Liver (tissue), 9 donors: ENCODE results near the gene C22orf42. TPM values are rescaled to one million over a fixed set of nuclear protein-coding genes. Genes with fewer than 3 reads are reported as not detected.

ENCODE experiments used
- DNase-seq: peaks from one replicate; pipeline ENCODE4 v3.0.0-alpha.2; 2017; ENCODE audit warnings: low spot score
- H3K27ac ChIP-seq, 2 donors: one replicate each; pipeline ENCODE4 v1.7.0; 2013; ENCODE audit warnings: inconsistent platforms in 2 of 2, low read length in 2 of 2, control low read depth in 1 of 2, low read depth in 1 of 2, mild to moderate bottlenecking in 1 of 2
- H3K27me3 ChIP-seq, 4 donors: one replicate each; pipeline versions ENCODE4 v1.6.1 to v1.7.0; 2013; ENCODE audit warnings: low read length in 3 of 4, inconsistent platforms in 1 of 4, mild to moderate bottlenecking in 1 of 4, moderate library complexity in 1 of 4; ENCODE audit not compliant: control insufficient read depth in 4 of 4, insufficient read depth in 4 of 4
- H3K36me3 ChIP-seq, 4 donors: one replicate each; pipeline versions ENCODE4 v1.6.1 to v1.7.0; 2013; ENCODE audit warnings: low read length in 3 of 4, mild to moderate bottlenecking in 3 of 4, low read depth in 1 of 4, moderate library complexity in 1 of 4; ENCODE audit not compliant: control insufficient read depth in 4 of 4, insufficient read depth in 3 of 4
- H3K4me1 ChIP-seq, 4 donors: one replicate each; pipeline versions ENCODE4 v1.6.1 to v1.7.0; 2013; ENCODE audit warnings: low read length in 3 of 4, mild to moderate bottlenecking in 3 of 4, moderate library complexity in 1 of 4; ENCODE audit not compliant: control insufficient read depth in 4 of 4, insufficient read depth in 4 of 4
- H3K4me3 ChIP-seq, 3 donors: one replicate each; pipeline versions ENCODE4 v1.6.1 to v1.7.0; 2013; ENCODE audit warnings: low read length in 3 of 3, control low read depth in 1 of 3, low read depth in 1 of 3, mild to moderate bottlenecking in 1 of 3
- H3K9ac ChIP-seq, 2 donors: one replicate each; pipeline ENCODE4 v1.7.0; 2013; ENCODE audit warnings: low read length in 2 of 2, mild to moderate bottlenecking in 2 of 2, moderate library complexity in 2 of 2, control low read depth in 1 of 2, low read depth in 1 of 2
- H3K9me3 ChIP-seq, 4 donors: one replicate each; pipeline versions ENCODE4 v1.6.1 to v1.7.0; 2013; ENCODE audit warnings: low read length in 3 of 4; ENCODE audit not compliant: control insufficient read depth in 4 of 4
- EGR1 ChIP-seq, 2 donors: IDR thresholded peaks; 2 replicates each; pipeline ENCODE4 v1.6.1; 2016 to 2018; ENCODE audit warnings: antibody characterized with exemption in 2 of 2, low read depth in 2 of 2
- FOXA1 ChIP-seq: IDR thresholded peaks from 2 replicates; pipeline ENCODE4 v1.6.1; 2016; ENCODE audit warnings: antibody characterized with exemption
- FOXA2 ChIP-seq: IDR thresholded peaks from 2 replicates; pipeline ENCODE4 v1.6.1; 2016; ENCODE audit warnings: antibody characterized with exemption
- GABPA ChIP-seq, 2 donors: IDR thresholded peaks in 1 of 2; conservative IDR thresholded peaks in 1 of 2; 2 replicates each; pipeline ENCODE4 v1.6.1; 2016; ENCODE audit warnings: antibody characterized with exemption in 2 of 2, mild to moderate bottlenecking in 1 of 2, moderate library complexity in 1 of 2
- HNF4A ChIP-seq, 2 donors: conservative IDR thresholded peaks; 2 replicates each; pipeline ENCODE4 v1.6.1; 2016; ENCODE audit warnings: antibody characterized with exemption in 2 of 2, mild to moderate bottlenecking in 2 of 2
- HNF4G ChIP-seq: IDR thresholded peaks from 2 replicates; pipeline ENCODE4 v1.6.1; 2016; ENCODE audit warnings: antibody characterized with exemption
- JUND ChIP-seq, 2 donors: IDR thresholded peaks; 2 replicates each; pipeline ENCODE4 v1.6.1; 2016; ENCODE audit warnings: antibody characterized with exemption in 2 of 2
- NR2F2 ChIP-seq: IDR thresholded peaks from 2 replicates; pipeline ENCODE4 v1.6.1; 2016; ENCODE audit warnings: antibody characterized with exemption
- RAD21 ChIP-seq, 2 donors: IDR thresholded peaks; 2 replicates each; pipeline ENCODE4 v1.6.1; 2016; ENCODE audit warnings: antibody characterized with exemption in 2 of 2, mild to moderate bottlenecking in 2 of 2
- RXRA ChIP-seq, 2 donors: IDR thresholded peaks; 2 replicates each; pipeline ENCODE4 v1.6.1; 2017 to 2018; ENCODE audit warnings: antibody characterized with exemption in 2 of 2, mild to moderate bottlenecking in 1 of 2
- SP1 ChIP-seq: IDR thresholded peaks from 2 replicates; pipeline ENCODE4 v1.6.1; 2018; ENCODE audit warnings: antibody characterized with exemption, mild to moderate bottlenecking
- TAF1 ChIP-seq: conservative IDR thresholded peaks from 2 replicates; pipeline ENCODE4 v1.6.1; 2016; ENCODE audit warnings: antibody characterized with exemption, mild to moderate bottlenecking
- YY1 ChIP-seq: IDR thresholded peaks from 2 replicates; pipeline ENCODE4 v1.6.1; 2016; ENCODE audit warnings: antibody characterized with exemption, mild to moderate bottlenecking
- WGBS: extraction: QIAGEN DNeasy Blood & Tissue Kit; methylation state at CpG from one replicate; pipeline ENCODE4 v1.1.7; 2013; 5-methylcytosine and 5-hydroxymethylcytosine counted together
- polyA plus RNA-seq, 2 donors: library from polyadenylated mRNA; stranded (reverse) in 1 of 2; unstranded in 1 of 2; fragments of 200-250 nt in 1 of 2; fragments of >200 nt in 1 of 2; fragmentation: Nextera tagmentation in 1 of 2; extraction: Ambion mirVana in 1 of 2; gene quantifications; one replicate each; pipeline versions ENCODE4 v1.2.1 to v1.2.3, GENCODE V29; 2013 to 2015
- total RNA-seq, 2 donors: library from RNA; depleted of rRNA; stranded (reverse); fragments of >200 nt; gene quantifications; one replicate each; pipeline ENCODE4 v1.2.3, GENCODE V29; 2014
- TF ChIP-seq, protein P1 (sequence below): IDR thresholded peaks from 2 replicates; pipeline ENCODE4 v1.6.1; 2016; ENCODE audit warnings: antibody characterized with exemption
- TF ChIP-seq, protein P2 (sequence below): IDR thresholded peaks from 2 replicates; pipeline ENCODE4 v1.6.1; 2016; ENCODE audit warnings: antibody characterized with exemption
- TF ChIP-seq, protein P3 (sequence below): IDR thresholded peaks from 2 replicates; pipeline ENCODE4 v1.6.1; 2016; ENCODE audit warnings: antibody characterized with exemption
- TF ChIP-seq, protein P4 (sequence below): fragments of 150-350 bp; IDR thresholded peaks from 2 replicates; pipeline ENCODE4 v1.5.1; 2017; ENCODE audit warnings: improper control_type of control experiment, low read depth, low read length; ENCODE audit not compliant: missing input control
- donor health status: healthy.
- donor health status: healthy.
- donor health status: healthy.
- donor health status: healthy.
- donor health status: healthy.

Gene C22orf42
- total and polyA plus RNA-seq, 4 donors: not detected

DNA sequence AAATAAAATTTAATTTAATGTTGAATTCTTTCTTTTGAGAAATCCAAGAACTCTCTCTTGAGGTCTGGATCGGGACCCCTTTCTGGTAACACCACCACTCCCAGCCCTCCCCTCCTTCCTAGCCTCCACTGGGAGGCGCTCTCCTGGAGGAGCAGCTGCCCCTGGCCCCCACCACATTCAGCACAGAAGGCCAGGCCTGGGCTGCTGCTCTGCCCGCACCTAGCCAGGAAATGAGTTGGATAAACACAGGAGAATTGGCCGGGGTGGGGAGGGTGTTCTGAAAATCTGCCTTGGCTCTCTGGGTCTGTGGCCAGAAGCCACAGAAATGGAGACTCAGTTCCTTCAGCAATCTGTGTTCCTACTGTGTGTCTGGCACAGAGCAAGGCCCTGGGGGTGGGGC is 31.2 kb downstream of the C22orf42 start:
- 80% methylated on average over 4 of the region's 4 CpGs for WGBS

DNA sequence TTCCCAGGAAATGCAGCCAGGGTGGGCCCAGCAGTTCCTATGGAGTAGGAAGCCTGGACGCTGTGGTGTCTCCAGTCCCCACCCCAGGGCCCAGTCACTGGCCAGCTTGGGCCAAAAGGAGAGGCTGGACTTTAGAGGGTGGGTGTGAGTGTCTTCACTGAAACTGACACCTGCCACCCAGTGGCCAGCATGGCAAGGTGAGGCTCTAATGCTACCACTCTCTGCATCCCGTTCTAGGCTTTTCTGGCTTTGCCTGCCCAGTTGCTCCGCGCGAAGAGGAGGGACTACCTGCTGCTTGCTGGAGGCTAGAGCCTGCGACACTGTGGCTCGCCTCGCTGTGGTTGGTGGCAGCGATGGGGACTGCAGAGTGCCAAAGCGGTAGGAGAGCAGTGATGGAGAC is 35.4 kb downstream of the C22orf42 start:
- Histone ChIP-seq H3K36me3 (no peaks in the 10 kb centered on the region), H3K4me3 (no peak overlapping the region), H3K27ac (no peak overlapping the region), H3K27me3 (no peaks in the 10 kb centered on the region), H3K9ac (no peak overlapping the region), H3K4me1 (no peaks in the 10 kb centered on the region), H3K9me3 (no peaks in the 10 kb centered on the region)
- TF ChIP-seq HNF4G: no peak
- no peak for TF ChIP-seq EGR1 (IDR thresholded peaks at IDR 0.05; ENCODE audit: low read depth in 2 of 2)
- TF ChIP-seq, protein P1, sequence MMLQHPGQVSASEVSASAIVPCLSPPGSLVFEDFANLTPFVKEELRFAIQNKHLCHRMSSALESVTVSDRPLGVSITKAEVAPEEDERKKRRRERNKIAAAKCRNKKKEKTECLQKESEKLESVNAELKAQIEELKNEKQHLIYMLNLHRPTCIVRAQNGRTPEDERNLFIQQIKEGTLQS: no peak
- TF ChIP-seq FOXA2: no peak
- no peak for TF ChIP-seq FOXA1
- no peak for TF ChIP-seq YY1
- TF ChIP-seq RXRA (IDR thresholded peaks at IDR 0.05): no peak
- TF ChIP-seq, protein P2, sequence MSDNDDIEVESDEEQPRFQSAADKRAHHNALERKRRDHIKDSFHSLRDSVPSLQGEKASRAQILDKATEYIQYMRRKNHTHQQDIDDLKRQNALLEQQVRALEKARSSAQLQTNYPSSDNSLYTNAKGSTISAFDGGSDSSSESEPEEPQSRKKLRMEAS: no peak
- no peak for TF ChIP-seq NR2F2
- no peak for TF ChIP-seq GABPA (IDR thresholded peaks at IDR 0.05 in 1 of 2, conservative IDR thresholded peaks at IDR 0.05 in 1 of 2)
- TF ChIP-seq, protein P3, sequence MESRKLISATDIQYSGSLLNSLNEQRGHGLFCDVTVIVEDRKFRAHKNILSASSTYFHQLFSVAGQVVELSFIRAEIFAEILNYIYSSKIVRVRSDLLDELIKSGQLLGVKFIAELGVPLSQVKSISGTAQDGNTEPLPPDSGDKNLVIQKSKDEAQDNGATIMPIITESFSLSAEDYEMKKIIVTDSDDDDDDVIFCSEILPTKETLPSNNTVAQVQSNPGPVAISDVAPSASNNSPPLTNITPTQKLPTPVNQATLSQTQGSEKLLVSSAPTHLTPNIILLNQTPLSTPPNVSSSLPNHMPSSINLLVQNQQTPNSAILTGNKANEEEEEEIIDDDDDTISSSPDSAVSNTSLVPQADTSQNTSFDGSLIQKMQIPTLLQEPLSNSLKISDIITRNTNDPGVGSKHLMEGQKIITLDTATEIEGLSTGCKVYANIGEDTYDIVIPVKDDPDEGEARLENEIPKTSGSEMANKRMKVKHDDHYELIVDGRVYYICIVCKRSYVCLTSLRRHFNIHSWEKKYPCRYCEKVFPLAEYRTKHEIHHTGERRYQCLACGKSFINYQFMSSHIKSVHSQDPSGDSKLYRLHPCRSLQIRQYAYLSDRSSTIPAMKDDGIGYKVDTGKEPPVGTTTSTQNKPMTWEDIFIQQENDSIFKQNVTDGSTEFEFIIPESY: no peak
- no peak for TF ChIP-seq TAF1
- TF ChIP-seq JUND (IDR thresholded peaks at IDR 0.05): no peak
- no peak for TF ChIP-seq HNF4A (conservative IDR thresholded peaks at IDR 0.05)
- TF ChIP-seq, protein P4, sequence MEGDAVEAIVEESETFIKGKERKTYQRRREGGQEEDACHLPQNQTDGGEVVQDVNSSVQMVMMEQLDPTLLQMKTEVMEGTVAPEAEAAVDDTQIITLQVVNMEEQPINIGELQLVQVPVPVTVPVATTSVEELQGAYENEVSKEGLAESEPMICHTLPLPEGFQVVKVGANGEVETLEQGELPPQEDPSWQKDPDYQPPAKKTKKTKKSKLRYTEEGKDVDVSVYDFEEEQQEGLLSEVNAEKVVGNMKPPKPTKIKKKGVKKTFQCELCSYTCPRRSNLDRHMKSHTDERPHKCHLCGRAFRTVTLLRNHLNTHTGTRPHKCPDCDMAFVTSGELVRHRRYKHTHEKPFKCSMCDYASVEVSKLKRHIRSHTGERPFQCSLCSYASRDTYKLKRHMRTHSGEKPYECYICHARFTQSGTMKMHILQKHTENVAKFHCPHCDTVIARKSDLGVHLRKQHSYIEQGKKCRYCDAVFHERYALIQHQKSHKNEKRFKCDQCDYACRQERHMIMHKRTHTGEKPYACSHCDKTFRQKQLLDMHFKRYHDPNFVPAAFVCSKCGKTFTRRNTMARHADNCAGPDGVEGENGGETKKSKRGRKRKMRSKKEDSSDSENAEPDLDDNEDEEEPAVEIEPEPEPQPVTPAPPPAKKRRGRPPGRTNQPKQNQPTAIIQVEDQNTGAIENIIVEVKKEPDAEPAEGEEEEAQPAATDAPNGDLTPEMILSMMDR: no peak
- TF ChIP-seq RAD21 (IDR thresholded peaks at IDR 0.05): no peak
- no peak for DNase-seq
- 73% methylated on average over 10 of the region's 10 CpGs for WGBS

More for the DNA sequence above, 31.2 kb downstream of the C22orf42 start:
- no peak overlapping the region for H3K4me3 ChIP-seq
- no peak overlapping the region for H3K9ac ChIP-seq
- H3K36me3 ChIP-seq: no peaks in the 10 kb centered on the region
- no peaks in the 10 kb centered on the region for H3K4me1 ChIP-seq
- no peak for DNase-seq
- H3K27ac ChIP-seq: no peak overlapping the region
- H3K27me3 ChIP-seq: no peaks in the 10 kb centered on the region
- TF ChIP-seq, protein P1: no peak
- TF ChIP-seq SP1 (no peak), FOXA1 (no peak), FOXA2 (no peak), HNF4G (no peak), HNF4A (conservative IDR thresholded peaks at IDR 0.05) (no peak), EGR1 (IDR thresholded peaks at IDR 0.05; ENCODE audit: low read depth in 2 of 2) (no peak), JUND (IDR thresholded peaks at IDR 0.05) (no peak), RAD21 (IDR thresholded peaks at IDR 0.05) (no peak)
- TF ChIP-seq, protein P3: no peak
- TF ChIP-seq, protein P2: no peak
- no peaks in the 10 kb centered on the region for H3K9me3 ChIP-seq
